Smooth muscle cell of trachea (primary cell): ENCODE measurements around the gene LCORL. TPM values are rescaled to one million over a fixed set of nuclear protein-coding genes. Genes with fewer than 3 reads are reported as not detected.

Source experiments
- total RNA-seq: library from RNA; depleted of rRNA; stranded (reverse); fragments of >200 nt; gene quantifications from 2 replicates; pipeline ENCODE4 v1.2.1, GENCODE V29; 2014

Gene LCORL
- total RNA-seq = 4.3 and 15.9 TPM in 2 replicates

GRCh38 chr4:18021720-18022571 is at the start of gene LCORL:
LCORL (minus strand) TSS chr4:18021755; CDS start chr4:18021751, 4 bp downstream.

DNA sequence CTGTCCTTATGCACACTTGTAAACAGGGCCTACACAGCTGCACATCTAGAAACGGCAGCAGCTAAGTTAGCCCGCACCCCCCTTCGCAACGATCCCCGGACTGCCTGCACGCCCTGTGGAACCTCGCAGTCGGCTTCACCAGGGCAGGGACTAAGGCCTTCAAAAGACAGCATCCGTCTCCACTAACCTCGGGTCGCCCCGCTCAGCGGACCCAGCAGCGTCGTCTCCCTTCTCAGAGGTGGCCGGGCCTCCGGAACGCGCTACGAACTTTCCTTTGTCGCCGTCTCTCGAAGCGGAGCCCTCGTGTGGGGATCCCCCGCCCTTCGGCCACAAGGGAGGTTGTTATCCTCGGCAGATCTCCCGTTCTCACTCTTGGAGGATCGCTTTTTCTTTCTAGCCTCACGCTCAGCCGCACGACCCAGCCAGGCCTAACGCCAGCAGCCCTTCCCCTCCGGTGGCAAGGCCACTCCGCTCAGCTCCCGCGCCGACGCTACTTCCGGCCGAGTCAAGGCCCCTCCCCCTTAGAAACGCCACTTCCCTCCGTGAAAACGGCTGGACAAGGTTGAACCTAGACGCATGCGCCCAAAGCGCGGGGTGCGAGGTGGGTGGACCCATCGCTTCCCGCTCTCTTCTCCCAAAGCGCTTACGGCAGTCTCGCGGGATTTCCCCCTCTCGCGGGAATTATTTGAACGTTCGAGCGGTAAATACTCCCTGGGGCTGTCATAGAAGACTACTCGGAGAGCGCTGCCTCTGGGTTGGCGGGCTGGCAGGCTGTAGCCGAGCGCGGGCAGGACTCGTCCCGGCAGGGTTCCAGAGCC is 211.1 kb downstream of the LCORL start, which contains the start of the genes DCAF16 and NCAPG:
TSS of gene DCAF16 (minus strand) at position 498 of the 818 bp plus-strand sequence. CDS start 6,616 bp downstream, outside the sequence.
TSS of gene NCAPG (plus strand) at position 720 of the 818 bp plus-strand sequence. CDS start 99 bp downstream, outside the sequence.

Other genes with a start within 250 kb of the LCORL start
- under 0.01 TPM in 1 of 2 replicates, not detected in the other for gene FAM184B, start 240.1 kb downstream of the LCORL start, total RNA-seq
- 17.6 and 27.0 TPM in 2 replicates for gene DCAF16, start 211.0 kb downstream of the LCORL start, total RNA-seq
- gene NCAPG, start 210.8 kb downstream of the LCORL start, total RNA-seq = 4.5 and 44.4 TPM in 2 replicates